GM12873 (cell line): ENCODE measurements around the gene EFCAB8.

Experiments used
- TF ChIP-seq, protein P1 (sequence below): IDR thresholded peaks from 2 replicates; pipeline ENCODE4 v1.5.1; 2012; ENCODE audit warnings: low read depth, mild to moderate bottlenecking, moderate library complexity, low read length, control low read depth; ENCODE audit not compliant: insufficient read depth; ENCODE audit errors: missing control alignments

Gene EFCAB8

DNA sequence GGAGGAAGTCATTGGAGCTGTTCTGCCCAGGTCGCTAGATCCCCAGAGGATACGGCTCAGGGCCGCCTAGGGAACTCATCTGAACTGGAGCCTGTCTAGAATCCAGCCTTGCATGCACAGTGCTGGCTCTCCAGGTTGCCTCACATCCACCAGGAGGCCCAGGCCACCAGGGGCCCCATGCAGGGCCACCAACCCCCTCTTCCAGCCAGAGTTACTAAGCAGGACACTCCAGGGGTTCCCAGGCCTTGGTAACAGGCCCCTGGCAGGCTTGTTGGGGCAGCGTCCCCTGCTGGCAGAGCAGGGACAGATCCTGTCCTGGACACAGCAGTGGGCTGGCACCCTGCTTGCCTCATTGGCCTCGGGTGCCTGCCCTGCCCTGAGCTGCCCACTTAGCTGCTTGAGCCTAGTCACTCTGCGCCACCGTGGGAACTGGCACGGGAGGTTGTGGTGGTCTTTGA lies 35.3 kb downstream of the EFCAB8 start:
- TF ChIP-seq, protein P1, sequence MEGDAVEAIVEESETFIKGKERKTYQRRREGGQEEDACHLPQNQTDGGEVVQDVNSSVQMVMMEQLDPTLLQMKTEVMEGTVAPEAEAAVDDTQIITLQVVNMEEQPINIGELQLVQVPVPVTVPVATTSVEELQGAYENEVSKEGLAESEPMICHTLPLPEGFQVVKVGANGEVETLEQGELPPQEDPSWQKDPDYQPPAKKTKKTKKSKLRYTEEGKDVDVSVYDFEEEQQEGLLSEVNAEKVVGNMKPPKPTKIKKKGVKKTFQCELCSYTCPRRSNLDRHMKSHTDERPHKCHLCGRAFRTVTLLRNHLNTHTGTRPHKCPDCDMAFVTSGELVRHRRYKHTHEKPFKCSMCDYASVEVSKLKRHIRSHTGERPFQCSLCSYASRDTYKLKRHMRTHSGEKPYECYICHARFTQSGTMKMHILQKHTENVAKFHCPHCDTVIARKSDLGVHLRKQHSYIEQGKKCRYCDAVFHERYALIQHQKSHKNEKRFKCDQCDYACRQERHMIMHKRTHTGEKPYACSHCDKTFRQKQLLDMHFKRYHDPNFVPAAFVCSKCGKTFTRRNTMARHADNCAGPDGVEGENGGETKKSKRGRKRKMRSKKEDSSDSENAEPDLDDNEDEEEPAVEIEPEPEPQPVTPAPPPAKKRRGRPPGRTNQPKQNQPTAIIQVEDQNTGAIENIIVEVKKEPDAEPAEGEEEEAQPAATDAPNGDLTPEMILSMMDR: peak; percentile 71

GRCh38 chr20:32894711-32895355 lies 36.1 kb downstream of the EFCAB8 start:
- TF ChIP-seq, protein P1: no peak

DNA sequence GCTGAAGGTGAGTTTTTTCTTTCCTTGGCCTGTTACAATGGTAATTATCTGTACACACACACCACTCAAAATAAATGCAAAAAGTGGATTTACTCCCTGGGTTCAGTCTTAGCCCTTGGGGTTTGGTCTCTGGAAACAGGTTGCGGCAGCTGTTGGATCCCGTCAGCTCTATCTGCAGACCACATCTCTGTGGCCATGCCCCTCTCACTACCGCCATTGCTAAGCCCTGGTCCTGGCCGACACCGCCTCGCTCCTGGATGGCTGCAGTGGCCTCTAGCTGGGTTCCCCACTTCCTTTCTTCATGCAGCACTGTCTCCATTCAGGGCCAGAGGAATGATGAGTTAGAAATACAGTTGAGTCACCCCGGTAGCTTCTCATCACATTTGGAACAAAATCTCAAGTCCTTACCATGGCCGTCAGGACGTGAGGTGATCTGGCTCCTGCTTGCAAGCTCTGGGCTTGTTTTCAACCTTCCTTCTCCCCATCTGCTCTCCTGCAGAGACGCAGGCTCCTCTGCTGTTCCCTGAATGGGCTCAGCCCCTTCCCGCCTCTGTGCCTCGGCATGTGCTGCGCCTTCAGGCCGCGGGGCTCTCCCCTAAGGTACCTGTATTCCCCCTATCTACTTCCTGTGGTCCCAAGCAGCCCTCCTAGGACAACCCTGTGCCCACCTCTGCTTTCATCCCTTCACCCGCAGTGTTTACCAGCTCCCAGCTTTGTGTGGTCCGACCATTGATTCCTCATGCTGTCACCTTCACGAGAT lies 38.0 kb downstream of the EFCAB8 start:
- TF ChIP-seq, protein P1: no peak

DNA sequence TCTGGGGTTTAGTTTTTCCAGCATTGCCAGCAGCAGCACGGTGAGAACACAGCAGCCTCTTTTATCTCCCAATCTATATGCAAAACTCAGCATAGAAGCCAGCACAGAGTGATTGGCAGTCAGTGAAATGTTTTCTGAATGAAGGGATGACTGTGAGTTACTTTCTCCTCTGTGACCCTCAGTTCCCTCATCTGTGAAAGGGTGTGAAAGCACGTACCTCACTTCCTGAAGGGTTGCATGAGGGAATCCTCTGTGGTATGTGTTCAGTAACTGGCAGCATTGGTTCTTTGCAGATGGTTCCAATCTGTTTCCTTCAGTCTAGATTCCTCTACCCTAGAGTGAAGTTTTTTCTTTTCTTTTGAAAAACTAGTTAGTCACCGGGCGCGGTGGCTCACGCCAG lies 40.0 kb downstream of the EFCAB8 start:
- TF ChIP-seq, protein P1: no peak

- TF ChIP-seq, protein P1: peak; percentile 94
These were observed 44.0 kb downstream of the EFCAB8 start for GRCh38 chr20:32902456-32903420.

GRCh38 chr20:32903666-32904175 lies 45.0 kb downstream of the EFCAB8 start:
- TF ChIP-seq, protein P1: no peak
